ENCODE measurements around the gene DIS3L2. TPM values are rescaled to one million over a fixed set of nuclear protein-coding genes. Genes with fewer than 3 reads are reported as not detected.

Gene DIS3L2
- total RNA-seq, 1 experiment from 2014 or later = 39.1 TPM

DNA sequence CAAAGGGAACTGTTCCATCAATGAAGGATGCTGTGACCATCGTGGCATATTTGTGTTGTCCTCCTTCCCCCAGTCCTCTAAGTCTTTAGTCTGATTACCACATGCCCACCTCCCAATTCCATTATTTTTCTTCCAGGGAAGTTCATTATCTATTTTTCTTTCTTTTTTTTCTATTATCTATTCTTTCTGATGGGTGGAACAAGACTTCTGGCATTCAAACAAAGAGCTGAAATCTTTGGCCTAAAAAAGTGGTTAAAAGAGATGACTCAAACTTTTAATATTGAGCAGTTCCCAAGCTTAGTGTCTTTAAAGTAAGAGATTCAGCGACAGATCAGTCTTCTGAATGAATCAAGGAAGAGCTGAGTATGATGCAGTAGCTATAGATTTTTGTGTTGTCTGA, 66.6 kb downstream of the DIS3L2 start:
- POLR2A ChIA-PET (ENCODE audit: unreplicated experiment) = interaction anchor here (0.7 kb wide), 1 partner anchor 218 kb away, joined by 5 read pairs; no protein-coding TSS in a partner anchor

DNA sequence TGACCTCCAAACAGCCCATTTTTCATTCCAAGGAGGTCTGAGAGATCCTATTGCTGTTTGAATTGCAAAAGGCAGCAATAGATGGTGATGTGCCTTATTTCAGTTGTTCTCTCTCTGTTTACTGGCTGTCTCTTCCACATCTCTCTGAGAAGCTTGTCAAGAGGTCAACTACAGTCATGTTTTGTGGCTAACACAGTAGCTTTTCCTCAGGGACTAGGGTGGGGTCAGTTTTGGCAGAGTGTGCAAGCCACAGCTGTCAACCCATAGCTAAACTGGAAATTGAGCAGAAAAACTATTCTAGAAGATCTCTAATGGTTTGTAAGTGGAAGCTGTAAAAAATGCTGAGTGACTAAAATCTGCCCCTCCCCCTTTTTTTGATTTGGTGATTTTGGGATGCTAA, 67.1 kb downstream of the DIS3L2 start:
- CTCF ChIA-PET = interaction anchor here (0.5 kb wide), 2 partner anchors 24 to 176 kb away, joined by 3 to 4 read pairs; no protein-coding TSS in a partner anchor

More for the DNA sequence above, 66.6 kb downstream of the DIS3L2 start:
- no peaks in the 10 kb centered on the region for H3K9me2 ChIP-seq (ENCODE audit: insufficient read depth)
- no peak overlapping the region for H2AFZ ChIP-seq
- H4K20me1 ChIP-seq (ENCODE audit: insufficient read depth) = no peaks in the 10 kb centered on the region
- H3K27ac ChIP-seq = no peak overlapping the region
- CTCF ChIA-PET = interaction anchor here (0.5 kb wide), 1 partner anchor 24 kb away, joined by 4 read pairs; no protein-coding TSS in a partner anchor
- intact Hi-C loops (cut with micrococcal nuclease; ENCODE audit: unreplicated experiment) = no loop called here
- no peaks in the 10 kb centered on the region for H3K9me3 ChIP-seq (ENCODE audit: insufficient read depth, low read depth)
- H3K27me3 ChIP-seq (ENCODE audit: insufficient read depth, low read depth) = no peaks in the 10 kb centered on the region
- TF ChIP-seq, protein P1, sequence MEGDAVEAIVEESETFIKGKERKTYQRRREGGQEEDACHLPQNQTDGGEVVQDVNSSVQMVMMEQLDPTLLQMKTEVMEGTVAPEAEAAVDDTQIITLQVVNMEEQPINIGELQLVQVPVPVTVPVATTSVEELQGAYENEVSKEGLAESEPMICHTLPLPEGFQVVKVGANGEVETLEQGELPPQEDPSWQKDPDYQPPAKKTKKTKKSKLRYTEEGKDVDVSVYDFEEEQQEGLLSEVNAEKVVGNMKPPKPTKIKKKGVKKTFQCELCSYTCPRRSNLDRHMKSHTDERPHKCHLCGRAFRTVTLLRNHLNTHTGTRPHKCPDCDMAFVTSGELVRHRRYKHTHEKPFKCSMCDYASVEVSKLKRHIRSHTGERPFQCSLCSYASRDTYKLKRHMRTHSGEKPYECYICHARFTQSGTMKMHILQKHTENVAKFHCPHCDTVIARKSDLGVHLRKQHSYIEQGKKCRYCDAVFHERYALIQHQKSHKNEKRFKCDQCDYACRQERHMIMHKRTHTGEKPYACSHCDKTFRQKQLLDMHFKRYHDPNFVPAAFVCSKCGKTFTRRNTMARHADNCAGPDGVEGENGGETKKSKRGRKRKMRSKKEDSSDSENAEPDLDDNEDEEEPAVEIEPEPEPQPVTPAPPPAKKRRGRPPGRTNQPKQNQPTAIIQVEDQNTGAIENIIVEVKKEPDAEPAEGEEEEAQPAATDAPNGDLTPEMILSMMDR (conservative IDR thresholded peaks at IDR 0.05) = no peak
- TF ChIP-seq EZH2 (IDR thresholded peaks at IDR 0.05; ENCODE audit: low read depth) = no peak
- no peak overlapping the region for H3K4me2 ChIP-seq
- no peaks in the 10 kb centered on the region for H3F3A ChIP-seq (ENCODE audit: insufficient read depth, low read depth)
- no TSS peak for BruUV-seq (replicated peaks)
- no peaks in the 10 kb centered on the region for H3K4me1 ChIP-seq (replicated peaks; ENCODE audit: insufficient read depth)
- DNase-seq = no peak
- H3K36me3 ChIP-seq (ENCODE audit: low read depth) = peaks cover 18% of the 10 kb centered on the region; the same call in 1 of the 2 replicates
- no peaks in the 10 kb centered on the region for H3K79me2 ChIP-seq (ENCODE audit: low read depth)
- no peak overlapping the region for H3K4me3 ChIP-seq

DNA sequence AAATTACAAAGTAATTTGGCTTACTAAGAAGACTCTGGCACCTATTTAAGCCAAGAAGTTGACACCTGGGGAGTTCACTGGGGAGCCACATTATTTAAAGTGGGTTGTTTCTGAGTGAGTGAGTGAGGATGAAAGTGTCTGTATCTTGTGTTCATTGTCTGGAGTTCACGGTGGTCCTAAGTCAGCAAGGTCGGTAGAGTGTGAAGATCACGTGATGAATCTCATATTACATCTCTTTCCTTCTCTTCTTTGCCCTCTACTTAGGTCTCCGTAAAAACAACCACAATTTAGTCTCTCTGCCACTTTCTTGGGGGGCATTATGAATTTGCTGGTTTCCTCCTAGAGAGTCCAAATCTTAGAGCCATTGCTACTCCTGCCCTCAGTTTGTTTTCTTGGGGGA, 67.8 kb downstream of the DIS3L2 start:
- intact Hi-C loops (cut with micrococcal nuclease; ENCODE audit: unreplicated experiment) = no loop called here
- H2AFZ ChIP-seq = no peak overlapping the region
- no peak overlapping the region for H3K4me3 ChIP-seq
- CTCF ChIA-PET = no interaction called here
- no peak overlapping the region for H3K4me2 ChIP-seq
- no peak for DNase-seq
- H3K4me1 ChIP-seq (replicated peaks; ENCODE audit: insufficient read depth) = no peaks in the 10 kb centered on the region
- no peaks in the 10 kb centered on the region for H3K9me3 ChIP-seq (ENCODE audit: insufficient read depth, low read depth)
- no peaks in the 10 kb centered on the region for H3K9me2 ChIP-seq (ENCODE audit: insufficient read depth)
- no peak overlapping the region for H3K27ac ChIP-seq
- BruUV-seq (replicated peaks) = no TSS peak
- H3K36me3 ChIP-seq (ENCODE audit: low read depth) = peaks cover 18% of the 10 kb centered on the region; the same call in 1 of the 2 replicates
- H3K27me3 ChIP-seq (ENCODE audit: insufficient read depth, low read depth) = no peaks in the 10 kb centered on the region
- H3K79me2 ChIP-seq (ENCODE audit: low read depth) = no peaks in the 10 kb centered on the region
- POLR2A ChIA-PET (ENCODE audit: unreplicated experiment) = no interaction called here
- no peak for TF ChIP-seq EZH2 (IDR thresholded peaks at IDR 0.05; ENCODE audit: low read depth)
- TF ChIP-seq, protein P1 (conservative IDR thresholded peaks at IDR 0.05) = no peak
- no peaks in the 10 kb centered on the region for H4K20me1 ChIP-seq (ENCODE audit: insufficient read depth)
- H3F3A ChIP-seq (ENCODE audit: insufficient read depth, low read depth) = no peaks in the 10 kb centered on the region

More for the DNA sequence above, 67.1 kb downstream of the DIS3L2 start:
- no peak overlapping the region for H2AFZ ChIP-seq
- peaks cover 18% of the 10 kb centered on the region; the same call in 1 of the 2 replicates for H3K36me3 ChIP-seq (ENCODE audit: low read depth)
- H3K9me3 ChIP-seq (ENCODE audit: insufficient read depth, low read depth) = no peaks in the 10 kb centered on the region
- no TSS peak for BruUV-seq (replicated peaks)
- H3K4me2 ChIP-seq = no peak overlapping the region
- POLR2A ChIA-PET (ENCODE audit: unreplicated experiment) = interaction anchor here (0.7 kb wide), 1 partner anchor 218 kb away, joined by 5 read pairs; no protein-coding TSS in a partner anchor
- TF ChIP-seq, protein P1 (conservative IDR thresholded peaks at IDR 0.05) = no peak
- H3K9me2 ChIP-seq (ENCODE audit: insufficient read depth) = no peaks in the 10 kb centered on the region
- no peaks in the 10 kb centered on the region for H3K27me3 ChIP-seq (ENCODE audit: insufficient read depth, low read depth)
- H3F3A ChIP-seq (ENCODE audit: insufficient read depth, low read depth) = no peaks in the 10 kb centered on the region
- no peak overlapping the region for H3K27ac ChIP-seq
- intact Hi-C loops (cut with micrococcal nuclease; ENCODE audit: unreplicated experiment) = no loop called here
- no peaks in the 10 kb centered on the region for H3K79me2 ChIP-seq (ENCODE audit: low read depth)
- H3K4me3 ChIP-seq = no peak overlapping the region
- no peak for DNase-seq
- no peaks in the 10 kb centered on the region for H4K20me1 ChIP-seq (ENCODE audit: insufficient read depth)
- H3K4me1 ChIP-seq (replicated peaks; ENCODE audit: insufficient read depth) = no peaks in the 10 kb centered on the region
